Neutrophil (primary cell): ENCODE results near the gene LCE1E.

Experiments
- H3K27ac ChIP-seq: fragments of 200-600 bp; sonication (generic); 2 replicates; pipeline ENCODE4 v1.5.1; 2016; ENCODE audit warnings: mild to moderate bottlenecking, moderate library complexity
- H3K27me3 ChIP-seq: fragments of 200-600 bp; sonication (generic); 2 replicates; pipeline ENCODE4 v1.6.0; 2016; ENCODE audit warnings: mild to moderate bottlenecking
- H3K36me3 ChIP-seq: fragments of 200-600 bp; sonication (generic); 2 replicates; pipeline ENCODE4 v1.5.1; 2017
- H3K4me1 ChIP-seq, 2 experiments: fragments of 200-600 bp in 1 of 2; sonication (generic) in 1 of 2; 1 replicate in 1 of 2; 2 replicates in 1 of 2; pipeline versions ENCODE4 v1.5.1 to v1.6.1; 2013 to 2016; ENCODE audit warnings: low read depth in 1 of 2, low read length in 1 of 2, mild to moderate bottlenecking in 1 of 2, moderate library complexity in 1 of 2; ENCODE audit not compliant: control insufficient read depth in 1 of 2, insufficient read depth in 1 of 2
- H3K4me3 ChIP-seq, 2 experiments: fragments of 200-600 bp in 1 of 2; sonication (generic) in 1 of 2; 1 replicate in 1 of 2; 2 replicates in 1 of 2; pipeline ENCODE4 v1.5.1; 2013 to 2016; ENCODE audit warnings: low read depth in 1 of 2, low read length in 1 of 2, mild to moderate bottlenecking in 1 of 2, moderate library complexity in 1 of 2
- H3K9me3 ChIP-seq: fragments of 200-600 bp; sonication (generic); 2 replicates; pipeline ENCODE4 v1.5.1; 2016
- CTCF ChIP-seq: fragments of 200-600 bp; sonication (generic); IDR thresholded peaks from 2 replicates; pipeline ENCODE4 v1.5.1; 2016; ENCODE audit warnings: antibody characterized with exemption

Gene LCE1E

DNA sequence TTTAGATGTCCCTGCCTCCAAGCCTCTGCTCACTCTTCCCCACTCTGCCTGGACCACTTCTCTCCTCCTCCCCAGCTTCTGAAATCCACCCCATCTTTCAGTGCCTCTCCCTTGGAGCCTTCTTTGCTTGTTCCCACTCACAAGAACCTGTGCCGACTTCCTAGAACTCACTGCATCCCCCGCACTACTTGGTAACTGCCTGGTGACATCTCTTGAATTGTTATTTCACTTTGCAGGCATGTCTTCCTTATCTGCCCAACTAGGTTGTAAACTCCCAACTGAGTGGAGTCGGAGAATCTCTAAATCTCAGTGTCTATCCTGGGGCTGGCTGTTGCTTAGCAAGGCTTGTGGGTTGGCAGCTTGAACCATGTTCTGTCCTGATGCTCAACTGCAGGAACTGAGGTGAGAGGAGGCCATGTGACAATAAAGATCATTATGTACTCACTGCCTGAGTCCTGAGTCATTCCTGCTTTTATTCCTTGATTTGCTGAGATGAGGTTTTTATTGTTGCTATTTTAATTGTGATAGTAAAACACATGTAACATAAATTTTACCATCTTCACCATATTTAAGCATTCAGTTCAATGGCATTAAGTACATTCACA lies 24.3 kb upstream of the LCE1E start:
- H3K4me3 ChIP-seq: no peak overlapping the region
- H3K36me3 ChIP-seq: no peaks in the 10 kb centered on the region
- H3K4me1 ChIP-seq: no peaks in the 10 kb centered on the region
- no peak overlapping the region for H3K27ac ChIP-seq
- no peaks in the 10 kb centered on the region for H3K9me3 ChIP-seq
- TF ChIP-seq CTCF: no peak
- H3K27me3 ChIP-seq: peaks cover 8% of the 10 kb centered on the region

- H3K4me3 ChIP-seq: no peak overlapping the region
- no peak overlapping the region for H3K27ac ChIP-seq
- TF ChIP-seq CTCF: no peak
- no peaks in the 10 kb centered on the region for H3K4me1 ChIP-seq
- H3K9me3 ChIP-seq: no peaks in the 10 kb centered on the region
- H3K36me3 ChIP-seq: no peaks in the 10 kb centered on the region
- peaks cover 7% of the 10 kb centered on the region for H3K27me3 ChIP-seq
These were observed 17.1 kb upstream of the LCE1E start for GRCh38 chr1:152768847-152769533.

- no peaks in the 10 kb centered on the region for H3K36me3 ChIP-seq
- H3K4me3 ChIP-seq: no peak overlapping the region
- H3K27ac ChIP-seq: no peak overlapping the region
- H3K27me3 ChIP-seq: peaks cover 4% of the 10 kb centered on the region
- TF ChIP-seq CTCF: no peak
- H3K4me1 ChIP-seq: no peaks in the 10 kb centered on the region
- H3K9me3 ChIP-seq: no peaks in the 10 kb centered on the region
These were observed 15.6 kb upstream of the LCE1E start for GRCh38 chr1:152770411-152770810.

DNA sequence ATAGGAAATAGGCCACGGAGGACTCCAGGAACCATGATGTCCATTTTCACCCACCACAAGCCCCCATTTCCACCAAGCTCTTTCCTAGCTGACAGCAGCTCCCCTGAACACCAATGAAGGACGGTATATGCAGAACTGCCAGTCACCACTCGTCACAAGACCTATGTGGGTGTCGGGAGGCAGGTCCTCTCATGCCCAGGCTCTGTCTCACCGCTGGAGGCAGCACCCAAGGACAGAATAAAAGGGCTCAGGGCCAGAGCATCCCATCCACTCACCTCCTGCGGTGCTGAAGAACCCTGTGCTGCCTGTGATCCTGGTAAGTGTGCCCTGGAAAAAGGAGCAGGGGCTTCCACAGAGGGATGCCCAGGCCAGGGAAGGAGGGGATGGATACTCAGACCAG lies 11.2 kb upstream of the LCE1E start, which contains the start of gene LCE1F:
TSS of gene LCE1F (plus strand) at position 266 of the 400 bp plus-strand sequence. CDS start 1,232 bp downstream, outside the sequence.
- no peak for TF ChIP-seq CTCF

GRCh38 chr1:152776361-152776760 lies 9.7 kb upstream of the LCE1E start:
- Histone ChIP-seq H3K9me3 (no peaks in the 10 kb centered on the region), H3K36me3 (no peaks in the 10 kb centered on the region), H3K27ac (no peak overlapping the region), H3K4me1 (no peaks in the 10 kb centered on the region), H3K4me3 (no peak overlapping the region), H3K27me3 (peaks cover 7% of the 10 kb centered on the region)
- TF ChIP-seq CTCF: no peak

More for the DNA sequence above, 11.2 kb upstream of the LCE1E start, which contains the start of gene LCE1F:
- no peaks in the 10 kb centered on the region for H3K27me3 ChIP-seq
- no peak within 1 kb of the TSS for H3K27ac ChIP-seq
- H3K36me3 ChIP-seq: no peaks in the 10 kb centered on the region
- H3K4me3 ChIP-seq: no peak within 1 kb of the TSS
- H3K9me3 ChIP-seq: no peaks in the 10 kb centered on the region
- no peaks in the 10 kb centered on the region for H3K4me1 ChIP-seq
